Nucleus accumbens (tissue), 56 donors: Measurements from ENCODE around the gene ZBED1.
"Not testable (repeated sequence)": the region's sequence is repeated elsewhere in the genome, so short reads cannot be mapped to it uniquely, and the experiment has no call there.

Experiments
- DNase-seq, 56 donors: peaks; one replicate each; lab custom pipeline; 2025; lab: John Stamatoyannopoulos, UW

Gene ZBED1

GRCh38 chrX:2460821-2461710 is 39.7 kb downstream of the ZBED1 start:
- not testable (repeated sequence) for DNase-seq

GRCh38 chrX:2460048-2460447 is 40.7 kb downstream of the ZBED1 start:
- not testable (repeated sequence) for DNase-seq

GRCh38 chrX:2458309-2458708 is 42.5 kb downstream of the ZBED1 start:
- no peak for DNase-seq

- DNase-seq, result no peak
Observed at GRCh38 chrX:2457289-2458133, 43.3 kb downstream of the ZBED1 start.

GRCh38 chrX:2456091-2456490 is 44.7 kb downstream of the ZBED1 start:
- not testable (repeated sequence) for DNase-seq

- DNase-seq, result not testable (repeated sequence)
Observed at GRCh38 chrX:2454620-2455019, 46.2 kb downstream of the ZBED1 start.

- no peak for DNase-seq
Observed at GRCh38 chrX:2452799-2453198, 48.0 kb downstream of the ZBED1 start.

- no peak for DNase-seq
Observed at GRCh38 chrX:2452317-2452784, 48.4 kb downstream of the ZBED1 start.

GRCh38 chrX:2451501-2452316 is 49.1 kb downstream of the ZBED1 start:
- no peak for DNase-seq

GRCh38 chrX:2450681-2451080 is 50.1 kb downstream of the ZBED1 start:
- DNase-seq, result no peak

GRCh38 chrX:2449135-2449886 is 51.5 kb downstream of the ZBED1 start:
- no peak for DNase-seq

- DNase-seq, result no peak
Observed at GRCh38 chrX:2447484-2447883, 53.3 kb downstream of the ZBED1 start.

GRCh38 chrX:2446815-2447214 is 54.0 kb downstream of the ZBED1 start:
- DNase-seq, result no peak

- no peak for DNase-seq
Observed at GRCh38 chrX:2445662-2446623, 54.8 kb downstream of the ZBED1 start.

- no peak for DNase-seq
Observed at GRCh38 chrX:2442694-2443093, 58.1 kb downstream of the ZBED1 start.

GRCh38 chrX:2441466-2441865 is 59.3 kb downstream of the ZBED1 start:
- no peak for DNase-seq

- no peak for DNase-seq
Observed at GRCh38 chrX:2439613-2440012, 61.2 kb downstream of the ZBED1 start.
